NCI-H2227 (cell line): ENCODE data around the gene MAMSTR.
"Not testable (repeated sequence)": the region's sequence is repeated elsewhere in the genome, so short reads cannot be mapped to it uniquely, and the experiment has no call there.

ENCODE experiments used
- DNase-seq: peaks from one replicate; lab custom pipeline; 2025; ENCODE audit not compliant: unreplicated experiment; lab: John Stamatoyannopoulos, UW

Gene MAMSTR

GRCh38 chr19:48719263-48720171, at the start of gene MAMSTR:
MAMSTR (minus strand) TSS chr19:48719725; CDS start chr19:48719031, 694 bp downstream.
- no peak for DNase-seq

- no peak for DNase-seq
Observed at GRCh38 chr19:48768994-48769713, 49.6 kb upstream of the MAMSTR start.

GRCh38 chr19:48768171-48768753, 48.7 kb upstream of the MAMSTR start:
- DNase-seq = not testable (repeated sequence)

- DNase-seq = not testable (repeated sequence)
Observed at GRCh38 chr19:48765816-48766215, 46.3 kb upstream of the MAMSTR start.

- no peak for DNase-seq
Observed at GRCh38 chr19:48760504-48761205, 41.1 kb upstream of the MAMSTR start.

GRCh38 chr19:48757741-48758144, 38.2 kb upstream of the MAMSTR start:
- DNase-seq = no peak

GRCh38 chr19:48757089-48757675, 37.7 kb upstream of the MAMSTR start:
- DNase-seq = no peak

GRCh38 chr19:48756686-48757085, 37.2 kb upstream of the MAMSTR start:
- no peak for DNase-seq

- DNase-seq = no peak
Observed at GRCh38 chr19:48756212-48756611, 36.7 kb upstream of the MAMSTR start.

- DNase-seq = no peak
Observed at GRCh38 chr19:48755787-48756186, 36.3 kb upstream of the MAMSTR start.

GRCh38 chr19:48755084-48755641, 35.6 kb upstream of the MAMSTR start, which contains the start of gene FGF21:
FGF21 (plus strand) TSS chr19:48755524; CDS start chr19:48756237, 713 bp downstream.
- DNase-seq = no peak

- peak; percentile 87 for DNase-seq
Observed at GRCh38 chr19:48752496-48753365, 33.2 kb upstream of the MAMSTR start, which contains the start of gene FUT1. FUT1 (minus strand) TSS chr19:48752641; CDS start chr19:48751281, 1,360 bp downstream.

GRCh38 chr19:48751845-48752495, 32.4 kb upstream of the MAMSTR start:
- peak; percentile 36 for DNase-seq

GRCh38 chr19:48750771-48751504, 31.4 kb upstream of the MAMSTR start:
- DNase-seq = no peak

GRCh38 chr19:48750351-48750750, 30.8 kb upstream of the MAMSTR start:
- DNase-seq = no peak

GRCh38 chr19:48749571-48750198, 30.2 kb upstream of the MAMSTR start:
- no peak for DNase-seq

GRCh38 chr19:48746738-48747575, 27.4 kb upstream of the MAMSTR start, which contains the start of gene IZUMO1:
IZUMO1 (minus strand) TSS chr19:48746909; CDS start chr19:48745859, 1,050 bp downstream.
- no peak for DNase-seq
